Stimulated activated CD4-positive, alpha-beta T cell treated with anti-CD3 and anti-CD28 coated beads, TNF-alpha, amount 100 ng/mL, for 4 hours (primary cell): Measurements from ENCODE around the gene PRRC2C.
"Not testable (repeated sequence)": the region's sequence is repeated elsewhere in the genome, so short reads cannot be mapped to it uniquely, and the experiment has no call there.

Experiments used
- DNase-seq, 3 experiments: peaks; one replicate each; pipeline ENCODE4 v3.0.0-alpha.2; 2020; ENCODE audit warnings: low read depth in 3 of 3

Gene PRRC2C

DNA sequence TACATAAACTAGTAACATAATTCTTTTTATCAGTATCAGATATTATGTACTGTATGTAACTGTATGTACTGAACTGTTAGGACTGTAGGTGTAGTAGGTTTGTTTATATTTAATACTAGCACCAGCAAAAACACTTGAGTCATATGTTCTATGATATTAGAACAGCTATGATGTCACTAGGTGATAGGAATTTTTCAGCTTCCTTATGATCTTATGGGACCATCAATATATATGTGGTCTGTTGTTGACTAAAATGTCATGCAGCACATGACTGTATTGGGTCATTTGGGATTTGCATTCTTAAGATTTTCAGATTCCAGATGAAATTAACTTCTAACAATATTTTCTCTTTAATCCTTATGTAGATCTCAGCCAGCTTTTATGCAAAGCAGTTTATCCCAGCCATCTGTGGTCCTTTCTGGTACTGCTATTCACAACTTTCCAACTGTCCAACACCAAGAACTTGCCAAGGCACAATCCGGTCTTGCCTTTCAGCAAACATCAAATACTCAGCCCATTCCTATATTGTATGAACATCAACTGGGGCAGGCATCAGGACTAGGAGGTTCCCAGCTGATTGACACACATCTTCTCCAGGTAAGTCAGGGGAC, 98.4 kb downstream of the PRRC2C start:
- no peak for DNase-seq

DNA sequence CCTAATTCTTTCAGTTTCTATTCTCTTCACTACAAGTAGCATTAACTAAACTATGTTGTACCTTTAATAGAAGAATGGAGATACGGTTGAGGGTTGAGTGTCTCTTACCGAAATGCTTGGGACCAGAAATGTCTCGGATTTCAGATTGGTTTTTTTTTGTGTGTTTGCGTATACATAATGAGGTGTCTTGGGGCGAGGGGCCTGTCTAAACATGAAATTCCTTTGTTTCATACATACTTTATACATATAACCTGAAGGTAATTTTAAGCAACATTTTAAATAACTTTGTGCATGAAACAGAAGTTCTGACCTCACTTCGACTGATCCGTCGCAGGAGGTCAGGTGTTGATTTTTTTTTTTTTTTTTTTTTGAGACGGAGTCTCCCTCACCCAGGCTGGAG, 100.4 kb downstream of the PRRC2C start:
- DNase-seq, result no peak

DNA sequence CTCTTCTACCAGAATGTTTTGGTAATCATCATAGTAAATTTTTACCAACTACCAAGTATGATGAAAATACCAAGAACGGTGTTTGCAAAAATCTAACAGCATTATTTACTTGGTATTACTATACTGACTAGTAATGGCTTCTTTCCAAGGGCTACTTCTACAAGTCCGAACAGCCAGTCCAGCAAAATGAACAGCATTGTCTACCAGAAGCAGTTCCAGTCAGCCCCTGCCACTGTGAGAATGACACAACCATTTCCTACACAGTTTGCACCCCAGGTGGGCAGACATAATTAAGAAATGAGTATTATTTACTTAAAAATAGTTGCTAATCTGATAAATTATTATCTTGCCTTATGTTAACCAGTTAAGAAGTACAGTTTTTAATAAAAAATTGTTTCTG, 102.9 kb downstream of the PRRC2C start:
- no peak for DNase-seq

DNA sequence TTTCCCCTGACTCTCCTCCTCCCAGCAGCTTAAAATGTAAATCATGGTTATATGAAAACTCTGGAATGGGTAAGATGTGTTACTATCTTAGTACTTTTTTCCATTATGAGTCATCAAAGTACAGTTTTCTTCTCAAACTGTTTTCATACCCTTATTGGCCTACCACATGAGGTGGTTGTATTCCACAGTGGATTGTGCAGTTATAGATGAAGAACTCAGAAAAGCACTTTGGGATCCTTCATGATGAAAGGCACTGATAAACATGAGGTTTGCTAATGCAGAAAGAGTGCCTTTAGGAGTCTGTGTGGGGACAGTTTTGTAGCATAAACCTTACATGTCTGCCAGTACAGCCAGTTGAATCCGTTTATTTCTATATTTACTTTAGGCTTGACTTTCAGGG, 104.7 kb downstream of the PRRC2C start:
- DNase-seq, result no peak

DNA sequence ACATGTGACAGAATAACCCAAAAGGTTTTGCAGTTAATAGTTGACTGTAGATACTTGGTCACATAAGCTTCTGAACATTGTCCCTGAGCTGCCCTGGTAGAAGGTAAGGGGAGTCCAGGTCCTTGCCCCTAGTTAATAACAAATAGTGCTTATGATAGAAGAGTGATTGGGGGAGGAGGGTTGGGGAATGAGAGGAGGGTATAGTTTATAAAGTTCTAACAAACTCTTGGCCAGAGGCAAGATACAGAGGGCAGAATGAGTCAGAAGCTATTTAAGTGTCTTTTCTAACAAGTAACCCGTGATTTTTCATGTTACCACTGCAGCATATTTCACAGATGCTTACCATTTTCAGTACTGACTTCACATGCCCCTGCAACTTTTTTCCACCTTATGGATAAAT, 110.0 kb downstream of the PRRC2C start:
- DNase-seq, result no peak

DNA sequence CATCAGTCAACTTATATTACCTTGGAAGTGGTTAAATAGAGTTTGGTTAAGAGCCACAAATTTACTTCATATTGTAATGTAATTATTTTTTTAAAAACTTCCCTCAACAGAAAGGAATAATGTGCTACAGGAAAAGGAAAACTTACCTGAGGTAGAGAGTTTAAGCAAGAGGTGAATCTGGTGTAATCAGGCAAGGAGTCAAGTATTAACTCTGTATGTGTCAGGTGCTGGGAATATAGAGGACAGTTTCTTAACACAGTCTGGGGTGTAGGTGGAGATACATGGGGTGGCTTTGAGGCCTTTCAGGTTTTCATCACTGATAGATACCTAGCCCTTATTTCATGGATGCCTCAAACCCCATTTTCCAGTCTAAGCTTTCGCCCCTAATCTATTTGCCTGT, 110.8 kb downstream of the PRRC2C start:
- DNase-seq, result no peak

DNA sequence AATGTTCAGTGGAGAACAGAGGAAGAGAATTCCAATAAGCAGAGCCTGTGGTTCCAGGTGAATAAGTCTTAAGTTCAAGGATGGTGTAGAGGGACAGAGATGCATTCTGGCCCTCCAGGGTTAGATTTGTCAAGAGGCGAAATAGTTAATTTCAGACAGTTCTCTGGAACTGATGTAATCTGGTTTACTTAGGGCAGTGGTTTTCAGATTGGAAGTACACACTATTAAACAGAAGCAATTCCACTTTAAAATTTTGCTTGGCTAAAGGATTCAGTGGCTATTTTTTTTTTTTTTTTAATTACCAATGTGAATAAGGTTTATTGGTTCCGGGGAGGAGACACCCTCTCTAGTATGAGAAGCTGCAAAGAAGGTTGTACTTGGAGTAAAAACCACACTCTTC, 111.4 kb downstream of the PRRC2C start:
- DNase-seq, result no peak

DNA sequence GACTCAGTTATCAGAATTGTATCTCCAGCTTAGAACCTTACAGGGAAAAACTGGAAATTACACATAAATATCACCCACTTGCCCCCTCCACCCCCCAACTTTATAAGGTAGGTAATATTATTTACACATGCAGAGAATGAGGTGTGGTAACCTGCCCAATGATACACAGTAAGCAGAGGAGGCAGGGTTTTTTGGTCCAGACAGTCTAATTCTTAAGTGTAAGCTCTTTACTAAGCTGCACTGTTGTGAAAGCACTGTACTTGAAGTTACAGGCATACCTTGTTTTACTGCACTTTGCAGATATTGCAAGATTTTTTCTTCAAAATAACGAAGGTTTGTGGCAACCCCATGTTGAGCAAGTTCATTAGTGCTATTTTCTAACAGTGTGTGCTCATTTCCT, 111.9 kb downstream of the PRRC2C start:
- no peak for DNase-seq

DNA sequence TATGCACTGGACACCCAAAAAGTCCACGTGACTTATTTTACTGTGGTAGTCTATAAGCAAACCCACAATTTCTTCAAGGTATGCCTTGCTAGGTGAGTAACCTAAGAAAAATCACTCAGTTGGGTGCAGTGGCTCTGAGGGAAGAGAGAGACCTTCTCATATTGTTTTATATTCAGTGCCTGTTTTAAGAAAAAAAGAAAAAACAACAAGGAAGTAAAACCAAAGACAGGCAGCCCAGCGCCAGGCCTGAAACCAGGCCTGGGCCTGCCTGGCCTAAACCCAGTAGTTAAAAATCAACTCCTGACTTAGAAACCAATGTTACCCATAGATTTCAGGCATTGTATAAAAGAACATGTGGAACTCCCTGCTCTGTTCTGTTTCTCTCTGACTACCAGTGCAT, 115.0 kb downstream of the PRRC2C start:
- DNase-seq, result not testable (repeated sequence)

DNA sequence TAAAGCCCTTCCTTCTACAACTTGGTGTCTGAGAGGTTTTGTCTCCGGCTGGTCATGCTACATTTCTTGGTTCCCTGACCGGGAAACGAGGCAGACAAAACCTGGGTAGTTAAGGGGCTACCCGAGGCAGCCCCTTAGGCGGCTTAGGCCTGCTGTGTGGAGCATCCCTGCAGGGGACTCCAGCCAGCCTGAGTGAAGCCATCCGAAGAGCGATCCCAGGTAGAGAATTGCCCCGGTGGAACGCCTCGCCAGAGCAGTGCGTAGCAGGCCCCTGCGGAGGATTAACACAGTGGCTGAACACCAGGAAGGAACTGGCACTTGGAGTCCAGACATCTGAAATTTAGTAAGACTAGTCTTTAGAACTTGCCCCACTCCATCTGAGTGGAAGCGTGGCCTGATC, 115.5 kb downstream of the PRRC2C start:
- DNase-seq, result no peak

DNA sequence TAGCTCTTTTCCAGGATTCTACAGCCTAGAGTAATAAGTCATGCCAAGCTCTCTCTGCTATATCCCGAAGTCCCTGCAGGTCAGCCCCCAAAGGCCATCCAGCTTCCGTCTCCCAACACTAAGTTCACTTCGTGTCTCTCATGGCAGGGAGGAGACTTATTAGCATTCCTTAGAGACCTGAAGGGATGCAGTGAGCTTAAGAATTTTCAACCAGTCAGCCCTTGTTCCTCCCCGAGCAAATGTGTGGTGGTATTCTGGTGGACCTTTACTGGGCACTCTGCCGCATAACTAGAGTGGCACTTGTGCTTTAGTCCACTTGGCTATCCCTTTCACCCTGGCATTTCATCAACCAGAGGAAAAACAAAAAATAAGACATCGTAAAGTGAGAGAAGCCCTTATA, 117.7 kb downstream of the PRRC2C start:
- not testable (repeated sequence) for DNase-seq

DNA sequence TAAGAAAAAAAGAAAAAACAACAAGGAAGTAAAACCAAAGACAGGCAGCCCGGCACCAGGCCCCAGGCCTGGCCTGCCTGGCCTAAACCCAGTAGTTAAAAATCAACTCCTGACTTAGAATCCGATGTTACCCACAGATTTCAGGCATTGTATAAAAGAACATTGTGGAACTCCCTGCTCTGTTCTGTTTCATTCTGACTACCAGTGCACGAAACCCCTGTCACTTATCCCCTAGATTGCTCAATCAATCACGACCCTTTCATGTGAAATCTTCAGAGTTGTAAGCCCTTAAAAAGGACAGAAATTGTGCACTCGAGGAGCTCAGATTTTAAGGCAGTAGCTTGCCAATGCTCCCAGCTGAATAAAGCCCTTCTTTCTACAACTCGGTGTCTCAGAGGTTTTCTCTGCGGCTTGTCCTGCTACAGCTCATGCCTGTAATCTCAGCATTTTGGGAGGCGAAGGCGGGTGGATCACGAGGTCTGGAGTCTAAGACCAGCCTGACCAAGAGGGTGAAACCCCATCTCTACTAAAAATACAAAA, 121.1 kb downstream of the PRRC2C start:
- no peak for DNase-seq

DNA sequence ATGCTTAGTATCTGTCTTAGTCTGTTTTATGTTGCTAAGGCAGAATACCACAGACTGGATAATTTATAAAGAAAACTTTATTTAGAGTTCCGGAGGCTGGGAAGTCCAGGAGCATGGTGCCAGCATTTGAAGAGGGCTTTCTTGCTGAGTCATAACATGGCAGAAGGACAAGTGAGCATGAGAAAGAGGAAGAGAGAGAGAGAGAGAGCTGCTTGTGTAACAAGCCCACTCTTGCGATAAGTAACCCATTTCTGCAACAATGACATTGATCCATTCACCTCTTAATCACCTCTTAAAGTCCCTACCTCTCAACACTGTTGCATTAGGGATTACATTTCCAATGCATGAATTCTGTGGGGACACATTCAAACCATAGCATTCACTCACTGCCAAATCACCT, 125.1 kb downstream of the PRRC2C start:
- no peak for DNase-seq

DNA sequence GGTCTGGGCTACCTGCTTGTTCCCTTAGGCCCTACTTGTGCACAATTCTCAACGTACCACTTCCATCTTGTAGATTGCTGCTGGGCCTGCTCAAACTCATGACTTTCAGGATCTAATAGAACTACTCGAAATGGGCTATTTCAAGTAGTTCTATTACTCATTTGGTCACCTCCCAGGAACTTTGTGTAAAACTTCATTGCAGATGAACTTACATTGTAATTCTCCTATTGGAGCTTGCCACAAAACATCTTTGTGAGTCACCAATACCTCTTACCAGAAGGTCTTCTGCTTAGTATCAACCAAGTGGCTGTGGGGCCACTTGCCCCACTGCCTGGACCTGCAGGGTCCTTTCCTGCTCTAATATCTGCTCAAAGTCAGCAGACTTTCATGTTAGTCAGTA, 126.0 kb downstream of the PRRC2C start:
- DNase-seq, result no peak

DNA sequence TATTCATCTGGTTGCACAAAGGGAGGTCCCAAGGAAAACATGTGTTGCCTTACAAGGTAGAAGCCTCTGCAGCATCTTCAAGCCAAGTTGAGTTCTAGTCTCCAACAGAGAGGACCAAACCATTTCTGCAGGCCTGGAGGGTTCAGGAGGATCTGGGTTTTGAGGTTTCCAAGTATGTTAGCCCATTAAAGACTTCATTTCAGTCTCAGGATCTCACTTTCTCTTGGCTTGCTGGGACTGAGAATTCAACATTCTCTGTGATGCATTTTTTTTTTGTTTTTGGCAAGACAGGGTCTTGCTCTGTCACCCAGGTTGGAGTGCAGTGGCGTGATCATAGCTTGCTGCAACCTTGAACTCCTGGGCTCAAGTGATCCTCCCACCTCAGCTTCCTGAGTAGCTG, 128.0 kb downstream of the PRRC2C start:
- no peak for DNase-seq

DNA sequence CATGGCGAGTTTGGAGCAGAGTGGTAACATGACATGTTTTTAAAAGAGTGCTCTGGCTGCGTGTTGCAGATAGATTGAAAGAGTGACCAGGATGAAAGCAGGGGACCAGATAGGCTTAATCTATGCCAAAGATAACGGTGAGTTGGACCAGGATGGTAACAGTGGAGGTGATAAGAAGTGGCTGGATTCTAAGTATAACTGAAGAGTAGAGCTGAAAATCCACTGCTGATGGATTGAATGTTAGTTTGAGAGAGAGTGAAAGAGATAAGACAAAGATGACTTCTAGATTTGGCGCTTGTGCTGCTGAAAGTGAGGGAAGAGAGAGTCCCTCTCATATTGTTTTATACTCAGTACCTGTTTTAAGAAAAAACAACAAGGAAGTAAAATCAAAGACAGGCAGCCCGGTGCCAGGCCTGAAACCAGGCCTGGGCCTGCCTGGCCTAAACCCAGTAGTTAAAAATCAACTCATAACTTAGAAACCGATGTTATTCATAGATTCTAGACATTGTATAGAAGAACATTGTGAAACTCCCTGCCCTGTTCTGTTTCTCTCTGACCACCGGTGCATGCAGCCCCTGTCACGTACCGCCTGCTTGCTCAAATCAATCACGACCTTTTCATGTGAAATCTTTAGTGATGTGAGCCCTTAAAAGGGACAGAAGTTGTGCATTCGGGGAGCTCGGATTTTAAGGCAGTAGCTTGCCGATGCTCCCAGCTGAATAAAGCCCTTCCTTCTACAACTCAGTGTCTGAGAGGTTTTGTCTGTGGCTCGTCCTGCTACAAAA, 130.0 kb downstream of the PRRC2C start:
- DNase-seq, result not testable (repeated sequence)

DNA sequence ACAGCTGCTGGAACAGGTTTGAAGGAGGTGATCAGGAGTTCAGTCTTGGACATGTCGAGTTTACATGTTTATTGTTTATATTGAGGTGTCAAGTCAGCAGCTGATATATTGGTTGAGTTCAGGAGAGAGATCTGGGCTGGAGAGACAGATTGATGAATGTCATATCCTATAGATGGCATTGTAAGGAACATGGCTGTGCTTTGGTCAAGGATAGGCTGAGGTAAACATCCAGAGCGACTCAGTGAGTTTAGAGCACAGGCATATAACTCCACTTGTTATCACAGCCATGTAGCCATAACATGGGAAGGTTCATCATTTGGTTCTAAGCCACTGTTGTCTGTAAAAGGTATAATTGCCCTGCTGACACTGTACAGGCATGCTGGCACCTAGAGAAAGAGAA, 131.3 kb downstream of the PRRC2C start:
- DNase-seq, result no peak

DNA sequence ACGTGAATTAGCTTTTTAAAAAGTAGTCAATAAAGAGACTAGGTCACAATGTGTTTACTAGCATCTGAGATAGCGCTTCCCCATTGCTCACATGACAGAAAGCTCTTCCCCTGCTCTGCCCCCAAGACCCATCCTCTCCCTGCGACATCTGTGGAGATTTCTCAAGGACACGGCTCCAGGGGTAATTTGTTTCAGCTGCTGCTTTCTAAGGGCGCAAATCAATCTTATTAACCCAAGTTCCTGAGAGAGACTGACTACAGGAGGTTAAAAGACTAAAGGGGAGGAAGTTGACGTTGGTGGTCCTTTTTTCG, 136.8 kb downstream of the PRRC2C start, which contains the start of gene MYOCOS:
Gene MYOCOS, plus strand, starts transcription at position 92 of the 311 bp plus-strand sequence. CDS start 1,641 bp downstream, outside the sequence.
- DNase-seq, result no peak

DNA sequence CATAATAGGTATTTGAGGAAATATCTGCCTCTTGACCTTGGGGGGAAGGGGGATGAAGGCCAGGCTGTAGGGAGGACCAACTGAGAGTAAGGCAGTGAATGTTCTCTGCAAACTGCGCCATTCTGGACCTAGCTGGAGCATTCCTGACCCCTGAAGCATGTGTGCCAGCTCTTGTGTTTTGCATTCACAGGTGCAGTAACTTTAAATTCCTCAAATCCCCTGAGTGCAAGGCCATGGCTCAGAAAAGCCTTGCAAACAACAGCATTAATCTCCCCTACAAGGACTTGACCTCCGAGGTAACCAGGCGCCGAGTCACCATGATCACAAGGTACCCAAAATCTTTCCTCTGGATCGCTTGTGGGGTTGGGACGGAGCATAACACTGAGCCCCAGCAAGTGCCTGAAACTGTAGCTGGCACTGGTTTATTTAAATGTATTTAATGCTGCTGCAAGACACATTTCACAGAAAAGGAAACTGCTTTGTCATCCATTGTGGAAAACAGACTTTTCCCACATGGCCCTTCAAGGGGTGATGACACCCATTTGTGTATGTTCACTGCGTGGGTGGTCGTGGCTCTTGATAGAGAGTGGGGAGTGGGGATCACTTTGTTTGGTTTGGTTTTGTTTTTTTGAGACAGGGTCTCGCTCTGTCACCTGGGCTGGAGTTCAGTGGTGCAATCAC, 138.5 kb downstream of the PRRC2C start:
- DNase-seq, result no peak

DNA sequence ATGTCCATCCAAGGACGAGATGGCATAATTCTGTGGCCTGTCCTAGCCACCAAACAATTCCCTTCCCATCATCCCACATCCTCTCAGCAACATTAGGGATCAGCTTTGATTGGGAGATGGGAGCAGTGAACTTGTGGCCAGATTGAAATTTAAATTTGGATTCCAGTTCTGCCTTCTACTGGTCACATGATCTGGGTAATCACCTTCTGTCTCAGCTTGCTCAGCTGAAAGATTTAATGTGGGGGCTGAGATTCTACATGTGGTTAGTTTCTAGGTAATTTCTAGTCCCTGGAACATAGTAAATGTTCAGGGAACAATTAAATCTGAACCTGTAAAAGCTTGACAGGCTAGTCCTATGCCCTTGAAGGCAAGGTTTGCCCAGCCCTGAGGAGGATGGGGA, 139.9 kb downstream of the PRRC2C start:
- no peak for DNase-seq

DNA sequence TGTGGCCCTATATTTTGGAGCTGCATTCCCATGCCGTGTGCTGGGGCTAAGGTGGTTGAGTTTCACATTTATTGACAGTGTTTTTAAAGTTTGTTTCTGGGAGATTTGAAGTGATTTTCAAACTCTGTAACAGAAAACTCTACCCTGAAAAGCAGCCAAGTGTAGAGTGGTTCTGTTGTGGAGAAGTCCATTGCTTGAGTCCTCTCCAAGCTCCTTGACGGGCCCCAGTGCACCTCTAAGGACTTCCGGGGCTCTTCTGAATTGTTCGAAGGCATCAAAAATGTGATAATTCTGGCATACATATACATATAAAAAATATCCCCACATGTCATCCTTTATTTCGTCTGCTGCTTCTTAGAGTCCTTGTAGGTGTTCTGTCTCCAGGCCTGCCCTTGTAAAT, 141.7 kb downstream of the PRRC2C start:
- no peak for DNase-seq

DNA sequence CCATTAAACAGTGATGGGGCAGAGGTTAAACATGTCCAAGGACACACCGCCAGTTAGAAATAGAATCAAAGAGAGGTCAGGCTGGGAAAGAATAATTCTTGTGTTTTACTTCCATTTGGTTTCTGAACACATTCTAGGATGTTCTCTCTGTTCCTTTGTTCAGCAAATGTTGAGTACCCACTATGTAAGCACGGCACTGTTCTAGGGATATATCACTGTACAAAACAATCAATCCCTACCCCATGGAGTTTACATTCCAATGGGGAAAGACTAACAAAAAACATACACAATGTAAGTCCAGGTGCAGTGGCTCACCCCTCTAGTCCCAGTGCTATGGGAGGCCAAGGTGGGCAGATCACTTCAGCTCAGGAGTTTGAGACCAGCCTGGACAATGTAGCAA, 142.9 kb downstream of the PRRC2C start:
- DNase-seq, result no peak

DNA sequence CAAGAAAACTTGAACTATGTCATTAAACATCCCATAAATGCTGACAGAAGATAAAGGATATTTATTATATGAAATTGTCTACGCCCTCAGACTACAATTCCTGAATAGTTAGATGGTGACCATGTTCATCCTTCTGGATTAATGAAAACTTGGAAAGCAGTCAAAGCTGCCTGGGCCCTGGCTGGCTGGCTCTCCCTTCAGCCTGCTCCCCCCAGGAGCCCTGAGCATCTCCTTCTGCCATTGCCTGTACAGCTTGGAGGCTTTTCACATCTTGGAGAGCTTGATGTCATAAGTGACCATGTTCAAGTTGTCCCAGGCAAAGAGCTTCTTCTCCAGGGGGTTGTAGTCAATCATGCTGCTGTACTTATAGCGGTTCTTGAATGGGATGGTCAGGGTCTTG, 150.3 kb downstream of the PRRC2C start:
- no peak for DNase-seq
